ENCODE data around the gene LRRC4C.

GRCh38 chr11:40567392-40567791, 892.1 kb downstream of the LRRC4C start:
- TF ChIP-seq CTCF (IDR thresholded peaks at IDR 0.05; ENCODE audit: poor library complexity, severe bottlenecking) (no peak), RAD21 (conservative IDR thresholded peaks at IDR 0.05) (no peak), REST (IDR thresholded peaks at IDR 0.05; ENCODE audit: borderline replicate concordance) (no peak), MXI1 (conservative IDR thresholded peaks at IDR 0.05; ENCODE audit: poor library complexity, severe bottlenecking) (no peak), EZH2 (IDR thresholded peaks at IDR 0.05; ENCODE audit: borderline replicate concordance, insufficient read depth, low read length, poor library complexity, severe bottlenecking) (no peak), POLR2AphosphoS5 (IDR thresholded peaks at IDR 0.05) (no peak), TAF1 (IDR thresholded peaks at IDR 0.05; ENCODE audit: low read depth) (no peak), EP300 (conservative IDR thresholded peaks at IDR 0.05; ENCODE audit: poor library complexity, severe bottlenecking) (no peak)

Data from neural cell (in vitro differentiated cells).